GM19452 (cell line): ENCODE data around the gene PRPF6.

Experiments used
- ATAC-seq: cut with Tn5 transposase; IDR thresholded peaks from one replicate; pipeline ENCODE4 v1.9.1; 2021; ENCODE audit not compliant: unreplicated experiment

PRPF6 gene

GRCh38 chr20:64062596-64063388 is 81.9 kb downstream of the PRPF6 start, which contains the start of gene TCEA2:
TCEA2 (plus strand) TSS chr20:64063198; CDS start chr20:64063313, 115 bp downstream.
- ATAC-seq = peak; percentile 78

- no peak for ATAC-seq
These were observed 82.6 kb downstream of the PRPF6 start for GRCh38 chr20:64063389-64064144.

GRCh38 chr20:64064145-64064698 is 83.3 kb downstream of the PRPF6 start:
- no peak for ATAC-seq

GRCh38 chr20:64065062-64065973 is 84.4 kb downstream of the PRPF6 start:
- no peak for ATAC-seq

- peak; percentile 48 for ATAC-seq
These were observed 85.0 kb downstream of the PRPF6 start for GRCh38 chr20:64065974-64066343.

- ATAC-seq = no peak
These were observed 86.2 kb downstream of the PRPF6 start for GRCh38 chr20:64067005-64067632.

- no peak for ATAC-seq
These were observed 86.9 kb downstream of the PRPF6 start for GRCh38 chr20:64067733-64068307.

GRCh38 chr20:64068386-64069208 is 87.7 kb downstream of the PRPF6 start:
- ATAC-seq = no peak

GRCh38 chr20:64069209-64069613 is 88.3 kb downstream of the PRPF6 start:
- no peak for ATAC-seq

- ATAC-seq = no peak
These were observed 88.8 kb downstream of the PRPF6 start for GRCh38 chr20:64069614-64070243.

- ATAC-seq = no peak
These were observed 89.5 kb downstream of the PRPF6 start for GRCh38 chr20:64070244-64070993.

- ATAC-seq = no peak
These were observed 90.7 kb downstream of the PRPF6 start for GRCh38 chr20:64071341-64072332.

- ATAC-seq = no peak
These were observed 91.6 kb downstream of the PRPF6 start for GRCh38 chr20:64072498-64073063.

- ATAC-seq = no peak
These were observed 92.7 kb downstream of the PRPF6 start for GRCh38 chr20:64073476-64074183.

GRCh38 chr20:64074184-64074789 is 93.4 kb downstream of the PRPF6 start:
- no peak for ATAC-seq
